ENCODE results near the gene AIF1L.

AIF1L gene

DNA sequence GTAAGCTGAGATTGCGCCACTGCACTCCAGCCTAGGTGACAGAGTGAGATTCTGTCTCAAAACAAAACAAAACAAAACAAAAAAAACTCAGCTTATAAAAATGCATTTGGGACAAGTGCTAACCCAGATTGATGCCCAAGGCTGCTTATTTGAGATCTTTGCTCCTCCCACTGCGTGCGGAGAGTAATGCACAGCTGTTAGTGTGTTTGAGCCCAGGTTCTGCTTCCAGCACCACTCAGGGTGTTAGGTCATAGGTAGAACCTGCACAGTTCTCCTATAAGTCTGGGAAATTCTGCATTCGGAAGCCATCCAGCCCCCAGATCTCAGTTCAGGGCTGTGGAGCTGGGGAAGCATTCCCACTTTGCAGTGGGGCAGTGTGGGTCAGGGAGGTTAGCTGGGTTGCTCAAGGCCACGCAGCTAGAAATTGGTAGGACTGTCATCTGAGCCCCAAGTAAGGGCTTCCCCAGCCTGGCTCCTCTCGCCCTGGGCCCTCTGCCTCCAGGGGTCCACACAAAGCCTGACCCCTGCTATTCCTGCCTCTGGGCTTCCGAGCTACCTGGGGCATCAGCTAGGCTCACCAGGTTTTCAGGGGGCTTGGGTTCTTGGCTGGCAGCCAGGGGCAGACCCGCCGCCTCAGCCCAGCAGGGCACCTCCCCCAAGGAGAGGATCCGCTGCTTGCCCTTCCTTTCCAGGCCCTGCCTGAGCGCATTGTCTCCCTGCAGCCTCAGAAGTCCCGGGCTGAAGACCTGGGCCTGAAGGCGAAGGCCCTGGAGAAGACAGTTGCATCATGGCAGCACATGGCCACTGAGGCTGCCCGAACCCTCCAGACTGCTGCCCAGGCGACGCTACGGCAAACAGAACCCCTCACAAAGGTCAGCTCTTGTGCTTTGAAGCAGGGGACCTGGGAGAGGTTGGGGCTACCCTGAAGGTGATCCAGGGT, 17.6 kb upstream of the AIF1L start:
- DNase-seq (ENCODE audit: low read depth): no peak
- TF ChIP-seq, protein P1, sequence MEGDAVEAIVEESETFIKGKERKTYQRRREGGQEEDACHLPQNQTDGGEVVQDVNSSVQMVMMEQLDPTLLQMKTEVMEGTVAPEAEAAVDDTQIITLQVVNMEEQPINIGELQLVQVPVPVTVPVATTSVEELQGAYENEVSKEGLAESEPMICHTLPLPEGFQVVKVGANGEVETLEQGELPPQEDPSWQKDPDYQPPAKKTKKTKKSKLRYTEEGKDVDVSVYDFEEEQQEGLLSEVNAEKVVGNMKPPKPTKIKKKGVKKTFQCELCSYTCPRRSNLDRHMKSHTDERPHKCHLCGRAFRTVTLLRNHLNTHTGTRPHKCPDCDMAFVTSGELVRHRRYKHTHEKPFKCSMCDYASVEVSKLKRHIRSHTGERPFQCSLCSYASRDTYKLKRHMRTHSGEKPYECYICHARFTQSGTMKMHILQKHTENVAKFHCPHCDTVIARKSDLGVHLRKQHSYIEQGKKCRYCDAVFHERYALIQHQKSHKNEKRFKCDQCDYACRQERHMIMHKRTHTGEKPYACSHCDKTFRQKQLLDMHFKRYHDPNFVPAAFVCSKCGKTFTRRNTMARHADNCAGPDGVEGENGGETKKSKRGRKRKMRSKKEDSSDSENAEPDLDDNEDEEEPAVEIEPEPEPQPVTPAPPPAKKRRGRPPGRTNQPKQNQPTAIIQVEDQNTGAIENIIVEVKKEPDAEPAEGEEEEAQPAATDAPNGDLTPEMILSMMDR (IDR thresholded peaks at IDR 0.05; ENCODE audit: low read depth, low read length, missing control alignments): no peak
- no peak overlapping the region for H3K4me3 ChIP-seq (ENCODE audit: low read depth, low read length)

DNA sequence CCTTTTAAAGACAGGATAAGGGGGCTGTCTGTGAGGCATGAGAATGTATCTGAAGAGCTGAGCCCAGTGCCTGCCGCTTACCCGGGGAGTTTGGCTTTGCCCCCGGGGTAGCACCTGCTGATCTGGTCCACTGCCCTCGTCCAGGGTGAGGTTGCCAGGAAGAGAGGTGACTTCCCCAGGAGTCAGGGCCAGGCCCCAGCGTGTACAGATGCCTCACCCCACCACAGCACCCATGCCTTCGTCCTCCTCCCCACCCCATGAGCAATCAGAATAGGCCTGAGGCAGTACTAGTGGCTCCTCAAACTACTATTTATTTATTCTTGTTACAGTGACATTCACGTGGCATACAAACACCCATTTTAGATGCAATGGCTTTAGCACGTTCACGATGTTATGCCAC, 15.7 kb upstream of the AIF1L start:
- TF ChIP-seq, protein P1 (IDR thresholded peaks at IDR 0.05; ENCODE audit: low read depth, low read length, missing control alignments): no peak
- no peak for DNase-seq (ENCODE audit: low read depth)

DNA sequence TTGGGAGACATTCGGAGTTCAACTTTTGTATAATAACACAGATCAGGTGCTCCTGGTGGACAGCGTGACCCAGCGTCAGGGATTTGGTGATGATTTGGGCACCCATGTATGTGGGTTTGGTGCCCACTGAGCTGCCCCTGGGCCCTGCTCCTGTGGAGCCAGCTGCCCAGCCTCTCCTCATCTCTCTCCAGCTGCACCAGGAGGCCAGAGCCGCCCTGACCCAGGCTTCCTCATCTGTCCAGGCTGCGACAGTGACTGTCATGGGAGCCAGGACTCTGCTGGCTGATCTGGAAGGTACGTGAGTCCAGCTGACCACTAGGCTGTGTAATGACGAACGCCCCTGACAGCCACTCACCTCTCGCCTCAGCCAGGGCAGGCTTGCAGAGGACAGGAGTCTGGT, 14.5 kb upstream of the AIF1L start:
- no peak for DNase-seq (ENCODE audit: low read depth)
- no peak overlapping the region for H3K4me3 ChIP-seq (ENCODE audit: low read depth, low read length)
- TF ChIP-seq, protein P1 (IDR thresholded peaks at IDR 0.05; ENCODE audit: low read depth, low read length, missing control alignments): no peak

More for the DNA sequence above, 15.7 kb upstream of the AIF1L start:
- no peak overlapping the region for H3K4me3 ChIP-seq (ENCODE audit: low read depth, low read length)

DNA sequence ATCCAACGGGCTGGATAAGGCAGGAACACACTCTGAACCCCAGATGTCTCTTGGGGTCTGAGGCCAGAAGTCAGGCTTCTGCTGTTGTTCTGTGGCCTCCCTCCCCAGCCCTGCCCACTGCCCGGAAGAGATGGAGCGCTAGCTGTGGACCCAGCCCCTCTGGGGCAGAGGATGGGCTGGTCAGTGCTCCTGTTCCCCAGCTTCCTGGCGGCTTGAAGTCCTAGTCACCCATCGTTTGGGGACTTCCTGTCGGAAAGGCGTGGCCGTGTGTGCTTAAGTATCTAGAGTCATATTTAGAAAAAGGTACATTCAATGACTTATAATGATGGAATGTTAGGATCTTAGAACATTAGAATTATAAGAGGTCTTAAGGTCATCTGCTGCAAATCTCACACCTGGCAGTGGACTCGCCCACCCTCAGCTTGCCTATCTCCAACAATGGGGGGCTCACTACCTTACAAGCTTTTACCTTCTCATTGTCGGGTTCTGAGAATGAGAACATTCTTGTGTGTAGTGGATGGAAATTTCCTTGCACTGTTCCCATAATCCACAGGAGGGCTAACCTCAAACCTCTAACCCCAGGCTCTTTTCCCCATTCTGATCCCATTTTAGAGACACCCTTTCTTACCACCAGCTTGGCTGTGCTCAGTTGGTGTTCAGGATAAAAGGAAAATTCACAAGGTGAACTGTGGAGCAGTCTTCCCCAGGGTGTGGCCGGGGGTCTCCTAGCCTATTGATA, 13.4 kb upstream of the AIF1L start:
- DNase-seq (ENCODE audit: low read depth): no peak

DNA sequence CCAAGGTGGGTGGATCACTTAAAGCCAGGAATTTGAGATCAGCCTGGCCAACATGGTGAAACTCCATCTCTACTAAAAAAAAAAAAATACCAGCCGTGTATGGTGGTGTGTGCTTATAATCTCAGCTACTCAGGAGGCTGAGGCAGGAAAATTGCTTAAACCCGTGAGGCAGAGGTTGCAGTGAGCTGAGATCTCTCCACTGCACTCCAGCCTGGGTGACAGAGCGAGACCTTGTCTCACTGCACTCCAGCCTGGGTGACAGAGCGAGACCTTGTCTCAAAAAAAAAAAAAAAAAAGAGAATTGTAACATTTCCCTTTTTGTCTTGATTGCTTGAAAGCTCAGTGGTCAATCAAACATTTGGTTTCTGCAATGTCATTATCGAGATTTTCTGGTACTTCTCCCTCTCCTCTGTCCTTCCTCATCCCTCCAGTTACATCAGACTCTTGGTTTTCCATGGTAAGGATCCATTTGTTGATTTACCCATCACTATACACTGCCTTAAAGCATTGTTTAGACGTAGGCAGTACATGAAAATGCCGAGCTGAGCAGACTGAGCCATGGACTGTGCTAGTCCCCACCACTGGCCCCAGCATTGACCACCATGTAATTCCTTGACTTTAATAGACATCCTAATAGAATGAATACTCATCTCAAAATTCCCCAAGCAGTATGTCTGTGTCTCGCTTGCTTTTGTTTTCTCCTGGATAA, 11.5 kb upstream of the AIF1L start:
- TF ChIP-seq, protein P1 (IDR thresholded peaks at IDR 0.05; ENCODE audit: low read depth, low read length, missing control alignments): no peak
- H3K4me3 ChIP-seq (ENCODE audit: low read depth, low read length): no peak overlapping the region
- no peak for DNase-seq (ENCODE audit: low read depth)

More for the DNA sequence above, 13.4 kb upstream of the AIF1L start:
- TF ChIP-seq, protein P1 (IDR thresholded peaks at IDR 0.05; ENCODE audit: low read depth, low read length, missing control alignments): no peak
- H3K4me3 ChIP-seq (ENCODE audit: low read depth, low read length): no peak overlapping the region

DNA sequence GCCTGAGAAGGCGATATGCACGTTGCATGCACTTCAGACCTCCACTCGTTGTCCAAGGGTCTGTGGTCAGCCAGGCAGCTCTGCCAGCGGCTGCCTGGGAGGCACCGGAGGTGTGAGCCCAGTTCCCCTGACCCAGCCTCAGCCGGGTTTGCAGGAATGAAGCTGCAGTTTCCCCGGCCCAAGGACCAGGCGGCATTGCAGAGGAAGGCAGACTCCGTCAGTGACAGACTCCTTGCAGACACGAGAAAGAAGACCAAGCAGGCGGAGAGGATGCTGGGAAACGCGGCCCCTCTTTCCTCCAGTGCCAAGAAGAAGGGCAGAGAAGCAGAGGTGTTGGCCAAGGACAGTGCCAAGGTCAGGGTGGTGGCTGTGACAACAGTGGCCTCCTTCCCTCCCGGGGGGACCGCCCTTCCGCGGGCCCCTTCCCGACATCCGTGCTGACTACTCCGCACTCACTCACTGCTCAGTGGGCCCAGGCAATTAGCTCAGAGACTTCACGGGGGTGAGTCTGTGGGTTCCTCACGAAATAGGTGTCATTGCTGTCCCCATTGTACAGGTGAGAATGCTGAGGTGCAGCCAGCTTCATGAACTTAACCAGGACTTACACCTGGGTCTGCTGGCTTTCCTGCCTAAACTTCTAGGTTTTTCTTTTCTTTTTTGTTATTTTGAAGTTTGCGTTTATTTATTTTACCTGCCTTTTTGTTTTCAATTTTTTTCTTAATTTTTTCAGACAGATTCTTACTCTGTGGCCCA, 10.8 kb upstream of the AIF1L start:
- DNase-seq (ENCODE audit: low read depth): no peak
- H3K4me3 ChIP-seq (ENCODE audit: low read depth, low read length): no peak overlapping the region
- TF ChIP-seq, protein P1 (IDR thresholded peaks at IDR 0.05; ENCODE audit: low read depth, low read length, missing control alignments): no peak

Data from GM12864 (cell line).